ENCODE data around the gene MAPK10.

Gene MAPK10

GRCh38 chr4:86156531-86156930, 203.3 kb downstream of the MAPK10 start:
- H3K4me2 ChIP-seq (ENCODE audit: low read length): no peak overlapping the region
- no peaks in the 10 kb centered on the region for H3K36me3 ChIP-seq (replicated peaks; ENCODE audit: low read depth, low read length)
- H2AFZ ChIP-seq (ENCODE audit: low read depth, low read length): no peak overlapping the region; the same call in 1 of the 2 replicates
- H3K9me3 ChIP-seq (ENCODE audit: insufficient read depth, low read length): no peaks in the 10 kb centered on the region
- no peak overlapping the region for H3K27ac ChIP-seq (ENCODE audit: low read length)
- no peaks in the 10 kb centered on the region for H3K27me3 ChIP-seq (ENCODE audit: low read depth, low read length)
- no peak overlapping the region for H3K9ac ChIP-seq (ENCODE audit: low read length)
- H3K79me2 ChIP-seq (ENCODE audit: low read length): no peaks in the 10 kb centered on the region
- no peaks in the 10 kb centered on the region for H4K20me1 ChIP-seq (ENCODE audit: insufficient read depth, low read length)
- TF ChIP-seq CTCF (IDR thresholded peaks at IDR 0.05; ENCODE audit: low read depth, low read length) (no peak), EZH2phosphoT487 (IDR thresholded peaks at IDR 0.05; ENCODE audit: low read depth) (no peak)
- H3K4me1 ChIP-seq (ENCODE audit: low read length): no peaks in the 10 kb centered on the region
- H3K4me3 ChIP-seq (ENCODE audit: low read length): no peak overlapping the region

GRCh38 chr4:86155766-86156165, 204.1 kb downstream of the MAPK10 start:
- no peak overlapping the region for H3K4me2 ChIP-seq (ENCODE audit: low read length)
- no peaks in the 10 kb centered on the region for H3K4me1 ChIP-seq (ENCODE audit: low read length)
- H3K27ac ChIP-seq (ENCODE audit: low read length): no peak overlapping the region
- H3K9me3 ChIP-seq (ENCODE audit: insufficient read depth, low read length): no peaks in the 10 kb centered on the region
- H3K36me3 ChIP-seq (replicated peaks; ENCODE audit: low read depth, low read length): no peaks in the 10 kb centered on the region
- TF ChIP-seq EZH2phosphoT487 (IDR thresholded peaks at IDR 0.05; ENCODE audit: low read depth): no peak
- TF ChIP-seq CTCF (IDR thresholded peaks at IDR 0.05; ENCODE audit: low read depth, low read length): no peak
- H3K27me3 ChIP-seq (ENCODE audit: low read depth, low read length): no peaks in the 10 kb centered on the region
- H4K20me1 ChIP-seq (ENCODE audit: insufficient read depth, low read length): no peaks in the 10 kb centered on the region
- H3K9ac ChIP-seq (ENCODE audit: low read length): no peak overlapping the region
- H3K79me2 ChIP-seq (ENCODE audit: low read length): no peaks in the 10 kb centered on the region
- H3K4me3 ChIP-seq (ENCODE audit: low read length): no peak overlapping the region
- no peak overlapping the region for H2AFZ ChIP-seq (ENCODE audit: low read depth, low read length)

- Histone ChIP-seq H2AFZ (ENCODE audit: low read depth, low read length) (no peak overlapping the region), H3K79me2 (ENCODE audit: low read length) (no peaks in the 10 kb centered on the region), H3K9ac (ENCODE audit: low read length) (no peak overlapping the region), H4K20me1 (ENCODE audit: insufficient read depth, low read length) (no peaks in the 10 kb centered on the region), H3K36me3 (replicated peaks; ENCODE audit: low read depth, low read length) (no peaks in the 10 kb centered on the region), H3K4me2 (ENCODE audit: low read length) (no peak overlapping the region), H3K27me3 (ENCODE audit: low read depth, low read length) (no peaks in the 10 kb centered on the region), H3K4me3 (ENCODE audit: low read length) (no peak overlapping the region), H3K9me3 (ENCODE audit: insufficient read depth, low read length) (no peaks in the 10 kb centered on the region), H3K27ac (ENCODE audit: low read length) (no peak overlapping the region), H3K4me1 (ENCODE audit: low read length) (no peaks in the 10 kb centered on the region)
- TF ChIP-seq CTCF (IDR thresholded peaks at IDR 0.05; ENCODE audit: low read depth, low read length): no peak
- no peak for TF ChIP-seq EZH2phosphoT487 (IDR thresholded peaks at IDR 0.05; ENCODE audit: low read depth)
Observed at GRCh38 chr4:86152454-86152853, 207.4 kb downstream of the MAPK10 start.

GRCh38 chr4:86151196-86151595, 208.7 kb downstream of the MAPK10 start:
- Histone ChIP-seq H3K4me3 (ENCODE audit: low read length) (no peak overlapping the region), H3K4me1 (ENCODE audit: low read length) (no peaks in the 10 kb centered on the region), H3K4me2 (ENCODE audit: low read length) (no peak overlapping the region), H3K27ac (ENCODE audit: low read length) (no peak overlapping the region), H3K9me3 (ENCODE audit: insufficient read depth, low read length) (no peaks in the 10 kb centered on the region), H3K9ac (ENCODE audit: low read length) (no peak overlapping the region), H3K79me2 (ENCODE audit: low read length) (no peaks in the 10 kb centered on the region), H2AFZ (ENCODE audit: low read depth, low read length) (no peak overlapping the region), H3K36me3 (replicated peaks; ENCODE audit: low read depth, low read length) (no peaks in the 10 kb centered on the region), H3K27me3 (ENCODE audit: low read depth, low read length) (no peaks in the 10 kb centered on the region), H4K20me1 (ENCODE audit: insufficient read depth, low read length) (no peaks in the 10 kb centered on the region)
- no peak for TF ChIP-seq EZH2phosphoT487 (IDR thresholded peaks at IDR 0.05; ENCODE audit: low read depth)
- TF ChIP-seq CTCF (IDR thresholded peaks at IDR 0.05; ENCODE audit: low read depth, low read length): no peak
